ENCODE results near the gene DNASE2B.

- TF ChIP-seq CTCF (conservative IDR thresholded peaks at IDR 0.05; ENCODE audit: low read depth, low read length) (no peak), EZH2phosphoT487 (IDR thresholded peaks at IDR 0.05; ENCODE audit: borderline replicate concordance, low read length) (no peak), EZH2 (IDR thresholded peaks at IDR 0.05; ENCODE audit: low read length, unreplicated experiment) (no peak)
These were observed 31.5 kb upstream of the DNASE2B start for GRCh38 chr1:84366786-84367185.
